SW480 (cell line): ENCODE results near the gene GSTO1.

ENCODE experiments used
- DNase-seq: peaks from one replicate; pipeline ENCODE4 v3.0.0-alpha.2; 2016; ENCODE audit warnings: low spot score

Gene GSTO1

GRCh38 chr10:104303594-104304355 lies 49.1 kb downstream of the GSTO1 start:
- no peak for DNase-seq

GRCh38 chr10:104304356-104304745 lies 49.7 kb downstream of the GSTO1 start:
- no peak for DNase-seq

DNA sequence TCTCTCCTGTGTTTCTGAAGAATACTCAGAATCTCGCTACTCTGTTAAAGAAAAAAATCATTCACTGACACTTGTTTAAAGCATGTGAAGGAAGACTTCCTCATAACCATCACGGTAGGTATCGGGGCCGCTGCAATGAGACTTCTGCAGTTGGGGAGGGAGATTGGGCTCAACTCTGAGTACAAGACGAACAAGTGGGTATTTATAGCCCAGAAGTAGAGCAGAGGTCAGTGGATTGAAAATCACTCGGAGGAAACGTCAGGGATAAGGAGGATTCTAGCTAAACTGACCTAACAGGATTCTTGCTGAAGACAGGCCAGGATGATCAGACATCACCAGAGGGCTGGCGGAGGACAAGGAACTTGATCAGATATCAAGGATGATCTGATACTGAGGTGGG lies 50.2 kb downstream of the GSTO1 start:
- no peak for DNase-seq

DNA sequence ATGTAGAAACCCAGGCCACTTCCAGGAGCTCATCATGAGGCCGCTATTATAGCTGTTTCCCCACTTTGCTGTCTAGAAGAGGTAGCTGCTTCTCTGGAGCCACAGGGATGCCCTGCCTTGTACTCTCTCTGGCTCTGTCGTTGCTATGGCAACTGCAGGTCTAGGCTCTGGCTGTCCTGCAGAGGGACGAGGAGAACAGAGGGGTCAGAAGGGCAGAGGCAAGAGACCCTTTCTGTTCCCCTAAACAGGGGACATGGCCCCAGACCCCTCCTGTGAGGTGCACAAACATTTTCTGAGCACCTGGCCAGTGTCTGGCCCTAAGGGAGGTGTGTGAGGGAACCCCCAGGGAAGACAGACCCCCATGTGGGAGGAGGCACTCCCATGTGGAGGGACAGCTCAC lies 52.2 kb downstream of the GSTO1 start:
- DNase-seq: no peak

GRCh38 chr10:104307576-104308438 lies 53.1 kb downstream of the GSTO1 start:
- no peak for DNase-seq

DNA sequence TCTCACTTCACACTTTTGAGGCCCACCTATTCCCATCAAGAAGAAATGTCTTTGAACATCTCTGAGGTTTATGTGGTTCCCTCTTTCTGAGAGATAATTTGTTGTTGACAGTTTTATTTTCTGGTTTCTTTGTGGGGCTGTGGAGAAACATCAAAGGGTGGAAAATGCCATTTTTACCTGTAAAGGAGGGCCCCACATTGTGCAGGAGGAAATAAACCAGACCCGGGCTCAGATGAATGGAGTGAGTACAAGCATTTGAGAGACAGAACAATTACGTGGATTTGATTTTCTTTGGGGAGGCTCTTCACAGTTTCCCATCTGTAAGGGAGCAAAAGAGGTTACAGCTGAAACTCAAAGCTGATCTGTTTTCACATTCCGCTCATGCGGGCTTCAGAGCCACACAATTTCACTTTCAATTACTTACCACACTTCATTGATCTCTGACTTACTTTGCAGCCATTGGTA lies 53.8 kb downstream of the GSTO1 start:
- peak; percentile 41 for DNase-seq

DNA sequence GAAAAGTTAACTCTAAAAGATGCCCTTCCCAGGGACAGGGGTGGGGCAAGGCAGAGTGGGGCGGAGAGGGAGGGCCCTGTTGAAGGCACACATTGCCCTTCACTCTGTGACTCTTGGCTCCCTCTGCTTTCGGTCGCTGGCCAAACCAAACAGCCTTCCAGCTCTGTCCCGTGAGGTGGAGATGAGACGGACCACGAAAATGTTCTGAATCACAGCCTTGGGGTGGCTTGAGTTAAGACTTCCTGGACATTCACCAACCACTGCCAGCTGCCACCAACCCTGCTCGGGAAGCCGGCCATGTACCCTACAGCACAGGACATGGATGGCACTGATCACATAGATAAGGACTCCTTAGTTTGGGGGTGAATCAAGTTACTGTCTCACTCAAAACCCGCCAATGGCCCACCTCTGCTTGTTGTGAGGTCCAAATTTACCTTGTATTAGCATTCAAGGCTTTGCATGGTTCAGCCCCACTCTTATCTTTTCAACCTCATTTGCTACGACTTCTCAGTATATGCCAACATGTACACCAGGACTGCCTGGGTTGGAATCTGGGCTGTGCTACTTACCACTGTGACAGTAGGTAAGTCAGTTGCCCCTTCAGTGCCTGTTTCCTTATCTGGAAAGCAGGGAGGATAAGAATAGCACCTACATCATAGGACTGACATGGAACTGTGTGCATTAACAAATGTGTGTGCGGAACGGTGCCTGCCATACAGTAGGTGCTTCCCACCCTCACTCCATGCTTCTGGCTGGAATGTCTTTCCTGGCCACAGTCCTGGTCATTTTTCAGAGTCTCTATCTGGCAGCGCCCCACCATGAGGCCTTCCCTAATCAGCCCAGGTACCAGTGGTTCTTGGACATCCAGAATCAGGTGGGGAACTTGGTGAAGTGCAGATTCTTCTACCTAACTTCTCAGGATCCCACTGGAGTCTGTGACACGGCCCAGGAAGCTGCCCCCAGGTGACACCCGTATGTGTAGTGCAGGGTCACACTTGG lies 55.6 kb downstream of the GSTO1 start:
- no peak for DNase-seq

- no peak for DNase-seq
Observed at GRCh38 chr10:104311184-104311720, 56.6 kb downstream of the GSTO1 start.

DNA sequence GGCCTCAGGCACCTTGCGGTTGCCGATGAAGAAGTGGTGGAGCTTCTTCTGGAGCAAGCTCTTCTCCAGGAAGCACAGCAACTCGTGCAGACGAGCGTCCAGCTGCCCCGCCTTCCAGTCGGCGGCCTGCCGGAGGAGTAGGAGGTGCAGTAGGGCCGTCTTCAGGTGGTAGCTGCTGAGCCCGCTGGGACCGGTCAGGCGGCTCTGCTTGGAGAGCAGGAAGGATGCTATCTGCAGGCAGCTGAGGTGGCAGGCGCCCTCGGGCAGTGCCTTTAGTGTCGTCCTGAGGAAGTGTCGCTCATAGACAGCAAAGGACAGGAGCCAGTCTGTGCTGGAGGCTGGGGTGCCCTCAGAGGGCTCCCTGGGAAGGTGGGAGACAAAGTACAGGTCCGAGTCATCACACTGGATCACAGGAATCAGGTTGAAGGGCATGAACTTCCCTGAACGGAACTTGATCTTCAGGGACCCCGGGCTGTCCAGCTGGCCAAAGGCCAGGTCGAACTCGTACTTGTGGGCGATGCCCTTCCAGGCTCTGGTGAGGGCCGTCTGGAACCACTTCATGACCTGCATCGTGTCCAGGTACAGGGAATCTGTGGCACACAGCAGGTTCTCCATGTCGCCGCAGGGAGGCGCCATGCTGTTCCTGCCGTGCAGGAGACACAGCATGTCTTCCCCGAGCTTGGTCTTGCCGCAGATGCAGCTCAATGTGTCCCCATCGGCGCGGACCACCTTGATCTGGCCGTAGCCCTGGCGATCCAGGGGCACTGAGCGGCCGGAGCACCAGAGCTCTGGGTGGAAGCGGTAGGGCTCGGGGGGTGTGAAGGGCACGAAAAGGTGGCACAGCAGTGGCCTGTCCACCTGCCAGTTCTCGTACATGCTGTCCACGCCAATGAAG lies 60.1 kb downstream of the GSTO1 start:
- DNase-seq: no peak

DNA sequence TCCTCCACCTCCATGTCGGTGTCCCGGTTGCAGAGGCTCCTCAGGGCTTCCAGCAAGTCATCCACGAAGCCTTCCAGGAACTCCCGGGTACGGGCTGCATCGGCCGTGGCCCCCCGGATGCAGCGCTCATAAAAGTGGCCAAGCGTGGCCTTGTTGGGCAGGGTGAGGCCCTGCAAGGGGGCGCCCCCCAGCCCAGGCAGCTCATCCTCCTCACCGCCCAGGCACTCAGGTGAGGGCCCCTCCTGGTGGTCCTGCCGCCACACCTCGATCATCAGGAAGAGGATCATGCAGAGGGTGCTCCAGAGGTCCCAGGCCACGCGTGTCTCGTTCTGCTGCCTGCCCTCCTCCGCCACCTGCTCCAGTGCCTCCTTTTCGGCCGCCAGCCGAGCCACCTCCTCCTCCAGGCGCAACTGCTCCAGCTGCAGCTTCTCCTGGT lies 60.8 kb downstream of the GSTO1 start:
- no peak for DNase-seq

DNA sequence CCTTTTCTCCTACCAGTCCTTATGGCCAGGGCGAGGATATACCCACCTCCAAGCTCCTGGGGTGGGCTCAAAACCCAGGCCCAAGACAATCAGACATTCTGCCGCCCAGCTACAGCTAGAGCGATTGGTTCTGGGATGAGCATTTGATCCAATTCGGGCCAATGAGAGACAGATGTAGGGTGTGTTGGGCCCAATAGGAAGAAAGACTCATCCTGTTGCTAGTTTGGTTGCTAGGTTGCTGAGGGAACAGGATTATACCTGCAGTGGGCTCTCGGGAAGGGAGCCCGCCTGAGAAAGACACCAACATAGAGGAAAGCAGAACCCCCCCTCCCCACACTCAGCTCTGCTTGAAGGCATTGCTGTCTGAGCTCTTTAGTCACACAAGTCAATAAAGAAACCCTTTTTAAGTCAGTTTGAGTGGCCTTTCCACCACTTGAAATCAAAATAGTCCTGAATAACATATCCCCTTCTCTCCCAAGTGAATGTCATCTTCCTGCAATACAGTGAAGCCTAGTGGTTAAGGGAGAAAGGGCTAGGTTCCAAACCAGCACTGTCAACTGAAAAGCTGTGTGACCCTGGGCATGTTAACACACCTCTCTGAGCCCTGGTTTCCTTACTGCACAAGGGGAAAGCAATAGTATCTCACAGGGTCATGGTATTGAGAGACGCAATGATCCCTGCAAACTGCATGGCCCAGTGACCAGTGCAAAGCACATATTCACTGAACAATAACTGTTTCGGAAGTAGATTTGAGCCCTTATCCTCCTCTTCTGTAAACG lies 61.8 kb downstream of the GSTO1 start:
- no peak for DNase-seq
